Measurements from ENCODE around the gene ADCY9. TPM values are rescaled to one million over a fixed set of nuclear protein-coding genes. Genes with fewer than 3 reads are reported as not detected.
A peak's percentile ranks its signal among the peaks of the same experiment; 100 is the strongest.

Gene ADCY9
- total and polyA plus RNA-seq, 2 experiments from 2014 or later: 2.2 to 18.3 TPM

- Histone ChIP-seq H3K27ac (ENCODE audit: low read depth) (no peak overlapping the region), H3K9me2 (ENCODE audit: insufficient read depth) (no peaks in the 10 kb centered on the region), H2AFZ (no peak overlapping the region), H3K79me2 (replicated peaks; ENCODE audit: insufficient read depth) (peaks cover 3% of the 10 kb centered on the region), H3K27me3 (ENCODE audit: insufficient read depth) (peaks cover 31% of the 10 kb centered on the region), H3K4me2 (no peak overlapping the region), H3K4me3 (peak overlapping the region; percentile 75; the same call in 1 of the 2 replicates), H3K4me1 (ENCODE audit: insufficient read depth) (peaks cover 16% of the 10 kb centered on the region; the same call in 1 of the 2 replicates), H4K20me1 (replicated peaks; ENCODE audit: insufficient read depth) (0 out of 2 replicates have a peak, but pooled peaks cover 5% of the 10 kb centered on the region), H3F3A (replicated peaks; ENCODE audit: low read depth) (0 out of 2 replicates have a peak, but pooled peaks cover 5% of the 10 kb centered on the region), H3K36me3 (ENCODE audit: insufficient read depth) (no peaks in the 10 kb centered on the region)
- Mint-ChIP-seq H3K9me3 (no peaks in the 10 kb centered on the region; the same call in 2 of the 3 replicates), H3K4me3 (peak overlapping the region; percentile 73; the same call in 2 of the 3 replicates), H3K27ac (no peak overlapping the region), H3K27me3 (ENCODE audit: insufficient read depth, low read depth, poor library complexity) (peaks cover 8% of the 10 kb centered on the region), H3K36me3 (ENCODE audit: low read depth) (no peaks in the 10 kb centered on the region; the same call in 2 of the 3 replicates), H3K4me1 (peaks cover 26% of the 10 kb centered on the region)
- TF ChIP-seq STAT1 (IDR thresholded peaks at IDR 0.05; ENCODE audit: unreplicated experiment): no peak
- no peak for TF ChIP-seq JUNB (IDR thresholded peaks at IDR 0.05; ENCODE audit: unreplicated experiment)
- TF ChIP-seq REST (IDR thresholded peaks at IDR 0.05; ENCODE audit: unreplicated experiment): no peak
- no peak for TF ChIP-seq EZH2phosphoT487 (IDR thresholded peaks at IDR 0.05; ENCODE audit: unreplicated experiment)
- no peak for TF ChIP-seq ZNF114 (CRISPR knock-in tag; IDR thresholded peaks at IDR 0.05)
- no peak for TF ChIP-seq ZNF331 (CRISPR knock-in tag; IDR thresholded peaks at IDR 0.05; ENCODE audit: low read depth)
- no peak for TF ChIP-seq CREB1 (CRISPR knock-in tag; IDR thresholded peaks at IDR 0.05; ENCODE audit: low read depth)
- no peak for TF ChIP-seq EZH2 (IDR thresholded peaks at IDR 0.05; ENCODE audit: low read depth, unreplicated experiment)
- no peak for TF ChIP-seq POLR2AphosphoS5 (IDR thresholded peaks at IDR 0.05; ENCODE audit: low read depth)
- ATAC-seq: no peak
- DNase-seq (ENCODE audit: low spot score): no peak
Measured at GRCh38 chr16:4115949-4116318, 308 bp downstream of the ADCY9 start.

- ATAC-seq (peak; percentile 70), DNase-seq (ENCODE audit: low spot score) (peak; percentile 71)
- Histone ChIP-seq H3K4me3 (peak overlapping the region; percentile 75), H3K4me2 (peak overlapping the region; percentile 89), H3F3A (replicated peaks; ENCODE audit: low read depth) (0 out of 2 replicates have a peak, but pooled peaks cover 5% of the 10 kb centered on the region), H3K79me2 (replicated peaks; ENCODE audit: insufficient read depth) (peaks cover 3% of the 10 kb centered on the region), H3K36me3 (ENCODE audit: insufficient read depth) (no peaks in the 10 kb centered on the region), H3K4me1 (ENCODE audit: insufficient read depth) (peaks cover 16% of the 10 kb centered on the region; the same call in 1 of the 2 replicates), H2AFZ (peak overlapping the region; percentile 90), H3K27ac (ENCODE audit: low read depth) (no peak overlapping the region), H3K9me2 (ENCODE audit: insufficient read depth) (no peaks in the 10 kb centered on the region), H3K27me3 (ENCODE audit: insufficient read depth) (peaks cover 31% of the 10 kb centered on the region), H4K20me1 (replicated peaks; ENCODE audit: insufficient read depth) (0 out of 2 replicates have a peak, but pooled peaks cover 5% of the 10 kb centered on the region)
- peak overlapping the region; percentile 73 for H3K4me3 Mint-ChIP-seq
- H3K27ac Mint-ChIP-seq: no peak overlapping the region
- H3K4me1 Mint-ChIP-seq: peaks cover 26% of the 10 kb centered on the region
- no peaks in the 10 kb centered on the region; the same call in 2 of the 3 replicates for H3K9me3 Mint-ChIP-seq
- H3K36me3 Mint-ChIP-seq (ENCODE audit: low read depth): no peaks in the 10 kb centered on the region; the same call in 2 of the 3 replicates
- peaks cover 8% of the 10 kb centered on the region for H3K27me3 Mint-ChIP-seq (ENCODE audit: insufficient read depth, low read depth, poor library complexity)
- TF ChIP-seq POLR2AphosphoS5 (IDR thresholded peaks at IDR 0.05; ENCODE audit: low read depth) (no peak; the same call in 1 of the 2 replicates), ETS1 (IDR thresholded peaks at IDR 0.05) (no peak), REST (IDR thresholded peaks at IDR 0.05; ENCODE audit: unreplicated experiment) (no peak), JUNB (IDR thresholded peaks at IDR 0.05; ENCODE audit: unreplicated experiment) (no peak), EZH2phosphoT487 (IDR thresholded peaks at IDR 0.05; ENCODE audit: unreplicated experiment) (no peak)
Measured at GRCh38 chr16:4115209-4115948, 863 bp downstream of the ADCY9 start.

Data from GM23338 (cell line).